ENCODE data around the gene TIMM9. TPM values are rescaled to one million over a fixed set of nuclear protein-coding genes. Genes with fewer than 3 reads are reported as not detected.

TIMM9 gene
- total and polyA plus RNA-seq, 2 donors (not counting 1 experiment from before 2014, with no cell fraction given) = 27.7 to 51.0 TPM

DNA sequence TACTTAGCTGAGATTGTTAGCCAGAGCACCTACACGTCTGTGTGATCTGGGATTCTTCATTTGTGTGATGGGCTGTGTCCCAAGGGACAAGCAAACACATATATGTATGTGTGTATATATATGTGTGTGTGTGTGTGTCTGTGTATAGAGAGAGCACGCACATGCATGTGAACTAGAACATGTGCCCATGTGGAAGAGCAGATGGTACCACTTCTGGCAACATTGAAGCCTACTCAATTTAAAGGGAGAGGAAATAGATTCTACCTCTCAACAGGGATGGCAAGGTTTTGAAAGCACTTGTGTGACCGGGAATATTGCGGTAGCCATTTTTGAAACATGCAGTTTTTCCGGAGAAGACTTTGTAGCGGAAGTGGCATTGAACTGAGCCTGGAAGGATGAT lies 30.2 kb downstream of the TIMM9 start:
- DNase-seq = peak; percentile 4
- H3K27ac Mint-ChIP-seq = peak overlapping the region; percentile 11

More for the DNA sequence above, 30.2 kb downstream of the TIMM9 start:
- peaks cover 13% of the 10 kb centered on the region for H3K4me1 Mint-ChIP-seq
- no peaks in the 10 kb centered on the region for H3K9me3 Mint-ChIP-seq (ENCODE audit: insufficient read depth)
- H3K9ac ChIP-seq (ENCODE audit: low read length) = no peak overlapping the region
- ChIA-PET CTCF (interaction anchor here (1.1 to 3.6 kb wide), 3 partner anchors 25 to 33 kb away, joined by 3 to 15 read pairs (median 6); partner anchors contain the start of genes KIAA0586 and TIMM9), POLR2A (no interaction called here)
- H3K36me3 ChIP-seq (replicated peaks in 1 of 2; ENCODE audit: control extremely low read depth in 1 of 2, control insufficient read depth in 1 of 2, extremely low read depth in 1 of 2, insufficient read depth in 2 of 2, low read length in 1 of 2) = no peaks in the 10 kb centered on the region
- H3K4me3 Mint-ChIP-seq = peak overlapping the region; percentile 87
- H3K4me1 ChIP-seq (ENCODE audit: control insufficient read depth in 2 of 2, insufficient read depth in 2 of 2, low read length in 2 of 2) = peaks cover 9 to 14% of the 10 kb centered on the region in 2 donors
- no peak overlapping the region for H3K27ac ChIP-seq (ENCODE audit: low read length in 2 of 2)
- no peak for ATAC-seq (ENCODE audit: low read depth)
- intact Hi-C loops (cut with micrococcal nuclease) = loop anchor here (2.0 to 5.0 kb wide), 2 partner anchors 98 to 1005 kb away; partner anchors contain the start of genes ARID4A and NAA30
- no peaks in the 10 kb centered on the region for H3K27me3 ChIP-seq (replicated peaks in 1 of 4; ENCODE audit: control extremely low read depth in 1 of 4, control insufficient read depth in 3 of 4, insufficient read depth in 4 of 4, low read length in 3 of 4)
- H4K20me1 ChIP-seq (ENCODE audit: control insufficient read depth, insufficient read depth, low read length, poor library complexity, severe bottlenecking) = no peaks in the 10 kb centered on the region
- over 99% methylated on average over 6 of the region's 6 CpGs for WGBS (ENCODE audit: insufficient coverage)
- H3K4me2 ChIP-seq (replicated peaks; ENCODE audit: low read depth, low read length, poor library complexity, severe bottlenecking) = no peak overlapping the region
- TF ChIP-seq, protein P1, sequence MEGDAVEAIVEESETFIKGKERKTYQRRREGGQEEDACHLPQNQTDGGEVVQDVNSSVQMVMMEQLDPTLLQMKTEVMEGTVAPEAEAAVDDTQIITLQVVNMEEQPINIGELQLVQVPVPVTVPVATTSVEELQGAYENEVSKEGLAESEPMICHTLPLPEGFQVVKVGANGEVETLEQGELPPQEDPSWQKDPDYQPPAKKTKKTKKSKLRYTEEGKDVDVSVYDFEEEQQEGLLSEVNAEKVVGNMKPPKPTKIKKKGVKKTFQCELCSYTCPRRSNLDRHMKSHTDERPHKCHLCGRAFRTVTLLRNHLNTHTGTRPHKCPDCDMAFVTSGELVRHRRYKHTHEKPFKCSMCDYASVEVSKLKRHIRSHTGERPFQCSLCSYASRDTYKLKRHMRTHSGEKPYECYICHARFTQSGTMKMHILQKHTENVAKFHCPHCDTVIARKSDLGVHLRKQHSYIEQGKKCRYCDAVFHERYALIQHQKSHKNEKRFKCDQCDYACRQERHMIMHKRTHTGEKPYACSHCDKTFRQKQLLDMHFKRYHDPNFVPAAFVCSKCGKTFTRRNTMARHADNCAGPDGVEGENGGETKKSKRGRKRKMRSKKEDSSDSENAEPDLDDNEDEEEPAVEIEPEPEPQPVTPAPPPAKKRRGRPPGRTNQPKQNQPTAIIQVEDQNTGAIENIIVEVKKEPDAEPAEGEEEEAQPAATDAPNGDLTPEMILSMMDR (IDR thresholded peaks at IDR 0.05) = no peak
- no peak for TF ChIP-seq EZH2 (IDR thresholded peaks at IDR 0.05; ENCODE audit: borderline replicate concordance, insufficient read depth, low read depth, low read length, poor library complexity, severe bottlenecking)
- no peaks in the 10 kb centered on the region for H3K27me3 Mint-ChIP-seq
- H3K4me3 ChIP-seq (ENCODE audit: control extremely low read depth in 1 of 5, extremely low read depth in 1 of 5, insufficient read depth in 1 of 5, low read depth in 2 of 5, low read length in 4 of 5) = no peak overlapping the region
- peaks cover 0 to 1% (median 0%) of the 10 kb centered on the region in 3 donors for H3K9me3 ChIP-seq (ENCODE audit: control extremely low read depth in 1 of 3, control insufficient read depth in 2 of 3, insufficient read depth in 1 of 3, low read length in 2 of 3)
- no peak overlapping the region for H2AFZ ChIP-seq (ENCODE audit: insufficient read depth, low read depth, low read length, poor library complexity, severe bottlenecking)
- H3K79me2 ChIP-seq (ENCODE audit: control insufficient read depth, insufficient read depth, low read length) = no peaks in the 10 kb centered on the region

All from B cell (primary cell).